Measurements from ENCODE around the gene FOXQ1.

GRCh38 chr6:1287103-1287591 is 24.8 kb upstream of the FOXQ1 start:
- TF ChIP-seq POLR2AphosphoS5 (IDR thresholded peaks at IDR 0.05; ENCODE audit: low read depth, low read length) (no peak), POLR2A (IDR thresholded peaks at IDR 0.05; ENCODE audit: low read depth, low read length) (no peak), TAF1 (IDR thresholded peaks at IDR 0.05; ENCODE audit: low read depth, low read length) (no peak)
